ENCODE measurements around the gene PTMS. TPM values are rescaled to one million over a fixed set of nuclear protein-coding genes. Genes with fewer than 3 reads are reported as not detected.

PTMS gene
- total and polyA plus RNA-seq, 9 of the 15 experiments (the other 6 are each of a cell fraction or from before 2014, with no cell fraction given), result 5.1 to 287 (median 78.5) TPM

DNA sequence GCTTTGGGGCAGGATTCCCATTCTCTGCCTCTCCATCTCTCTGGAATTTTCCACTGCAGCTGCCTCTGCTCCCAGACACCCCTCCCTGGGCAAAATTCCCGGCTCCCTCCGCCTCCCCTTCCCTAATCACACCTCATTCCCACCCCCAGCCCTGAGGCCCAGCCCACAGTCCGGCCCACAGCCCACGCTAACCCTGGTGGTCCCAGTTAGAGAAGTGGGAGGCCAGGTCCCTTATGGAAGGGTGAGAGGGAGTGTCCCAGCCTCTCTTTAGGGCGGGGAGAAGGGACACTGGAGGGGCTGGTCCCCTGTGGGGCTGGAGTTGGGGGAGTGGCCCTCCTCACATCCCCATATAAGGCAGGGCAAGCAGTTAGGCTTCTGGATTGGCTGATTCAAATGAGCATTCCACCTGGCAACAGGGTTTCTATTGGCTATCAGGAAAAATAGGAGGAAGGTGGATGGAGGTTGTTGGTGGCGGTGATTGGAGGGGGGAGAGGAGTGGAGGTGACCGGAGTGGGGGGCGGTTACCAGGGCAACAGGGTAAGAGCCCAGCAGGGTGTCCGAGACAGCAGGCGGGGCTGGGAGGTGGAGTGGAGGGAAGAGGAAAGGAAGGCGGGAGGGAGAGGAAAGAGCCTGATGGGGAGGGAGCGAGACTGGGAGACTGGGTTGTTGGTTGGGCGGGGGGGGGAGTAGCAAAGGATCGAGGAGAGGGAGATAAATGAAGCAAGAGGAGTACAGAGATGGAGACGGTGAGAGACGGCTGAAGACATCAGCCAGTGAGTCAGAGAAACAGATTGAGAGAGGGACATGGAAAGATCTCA is 1.9 kb upstream of the PTMS start (continued):
- TF ChIP-seq, protein P1, sequence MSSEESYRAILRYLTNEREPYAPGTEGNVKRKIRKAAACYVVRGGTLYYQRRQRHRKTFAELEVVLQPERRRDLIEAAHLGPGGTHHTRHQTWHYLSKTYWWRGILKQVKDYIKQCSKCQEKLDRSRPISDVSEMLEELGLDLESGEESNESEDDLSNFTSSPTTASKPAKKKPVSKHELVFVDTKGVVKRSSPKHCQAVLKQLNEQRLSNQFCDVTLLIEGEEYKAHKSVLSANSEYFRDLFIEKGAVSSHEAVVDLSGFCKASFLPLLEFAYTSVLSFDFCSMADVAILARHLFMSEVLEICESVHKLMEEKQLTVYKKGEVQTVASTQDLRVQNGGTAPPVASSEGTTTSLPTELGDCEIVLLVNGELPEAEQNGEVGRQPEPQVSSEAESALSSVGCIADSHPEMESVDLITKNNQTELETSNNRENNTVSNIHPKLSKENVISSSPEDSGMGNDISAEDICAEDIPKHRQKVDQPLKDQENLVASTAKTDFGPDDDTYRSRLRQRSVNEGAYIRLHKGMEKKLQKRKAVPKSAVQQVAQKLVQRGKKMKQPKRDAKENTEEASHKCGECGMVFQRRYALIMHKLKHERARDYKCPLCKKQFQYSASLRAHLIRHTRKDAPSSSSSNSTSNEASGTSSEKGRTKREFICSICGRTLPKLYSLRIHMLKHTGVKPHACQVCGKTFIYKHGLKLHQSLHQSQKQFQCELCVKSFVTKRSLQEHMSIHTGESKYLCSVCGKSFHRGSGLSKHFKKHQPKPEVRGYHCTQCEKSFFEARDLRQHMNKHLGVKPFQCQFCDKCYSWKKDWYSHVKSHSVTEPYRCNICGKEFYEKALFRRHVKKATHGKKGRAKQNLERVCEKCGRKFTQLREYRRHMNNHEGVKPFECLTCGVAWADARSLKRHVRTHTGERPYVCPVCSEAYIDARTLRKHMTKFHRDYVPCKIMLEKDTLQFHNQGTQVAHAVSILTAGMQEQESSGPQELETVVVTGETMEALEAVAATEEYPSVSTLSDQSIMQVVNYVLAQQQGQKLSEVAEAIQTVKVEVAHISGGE (CRISPR knock-in tag; IDR thresholded peaks at IDR 0.05), result 0 out of 6 replicates have a peak, but pooled peaks of 1 of the 3 experiments have one; percentile 30
- TF ChIP-seq BACH1 (tag; IDR thresholded peaks at IDR 0.05) (no peak), RCOR1 (IDR thresholded peaks at IDR 0.05; ENCODE audit: borderline replicate concordance in 1 of 2, low read depth in 2 of 2, low read length in 2 of 2) (0 out of 4 replicates have a peak, but pooled peaks have one; percentile 5 to 8), HSF4 (CRISPR knock-in tag; IDR thresholded peaks at IDR 0.05; ENCODE audit: borderline replicate concordance) (no peak), KDM1A (IDR thresholded peaks at IDR 0.05) (peak; percentile 37 to 59; a peak in 2 of 4 replicates), TCF7L2 (IDR thresholded peaks at IDR 0.05; ENCODE audit: low read depth, low read length) (no peak), NR2F6 (CRISPR knock-in tag; IDR thresholded peaks at IDR 0.05) (no peak), DPF2 (IDR thresholded peaks at IDR 0.05) (no peak), KLF13 (tag; IDR thresholded peaks at IDR 0.05; ENCODE audit: borderline replicate concordance, low read depth) (no peak), ATF1 (CRISPR knock-in tag; IDR thresholded peaks at IDR 0.05) (no peak), ATF1 (tag; IDR thresholded peaks at IDR 0.05) (no peak; the same call in 1 of the 2 replicates), ZNF347 (CRISPR knock-in tag; IDR thresholded peaks at IDR 0.05; ENCODE audit: low read depth) (no peak), ASH1L (IDR thresholded peaks at IDR 0.05; ENCODE audit: borderline replicate concordance, low read depth, partially characterized antibody) (peak; percentile 77), CBFA2T3 (IDR thresholded peaks at IDR 0.05) (no peak; the same call in 1 of the 2 replicates), STAG1 (CRISPR knock-in tag; IDR thresholded peaks at IDR 0.05; ENCODE audit: borderline replicate concordance) (no peak), ZNF197 (CRISPR knock-in tag; IDR thresholded peaks at IDR 0.05; ENCODE audit: low read depth) (no peak), KAT2B (IDR thresholded peaks at IDR 0.05; ENCODE audit: low read depth, low read length) (no peak)
- TF ChIP-seq, protein P2, sequence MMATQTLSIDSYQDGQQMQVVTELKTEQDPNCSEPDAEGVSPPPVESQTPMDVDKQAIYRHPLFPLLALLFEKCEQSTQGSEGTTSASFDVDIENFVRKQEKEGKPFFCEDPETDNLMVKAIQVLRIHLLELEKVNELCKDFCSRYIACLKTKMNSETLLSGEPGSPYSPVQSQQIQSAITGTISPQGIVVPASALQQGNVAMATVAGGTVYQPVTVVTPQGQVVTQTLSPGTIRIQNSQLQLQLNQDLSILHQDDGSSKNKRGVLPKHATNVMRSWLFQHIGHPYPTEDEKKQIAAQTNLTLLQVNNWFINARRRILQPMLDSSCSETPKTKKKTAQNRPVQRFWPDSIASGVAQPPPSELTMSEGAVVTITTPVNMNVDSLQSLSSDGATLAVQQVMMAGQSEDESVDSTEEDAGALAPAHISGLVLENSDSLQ (IDR thresholded peaks at IDR 0.05), result peak; percentile 42; the same call in 1 of the 2 replicates
- TF ChIP-seq, protein P3, sequence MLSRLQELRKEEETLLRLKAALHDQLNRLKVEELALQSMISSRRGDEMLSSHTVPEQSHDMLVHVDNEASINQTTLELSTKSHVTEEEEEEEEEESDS (CRISPR knock-in tag; IDR thresholded peaks at IDR 0.05), result no peak
- TF ChIP-seq, protein P4, sequence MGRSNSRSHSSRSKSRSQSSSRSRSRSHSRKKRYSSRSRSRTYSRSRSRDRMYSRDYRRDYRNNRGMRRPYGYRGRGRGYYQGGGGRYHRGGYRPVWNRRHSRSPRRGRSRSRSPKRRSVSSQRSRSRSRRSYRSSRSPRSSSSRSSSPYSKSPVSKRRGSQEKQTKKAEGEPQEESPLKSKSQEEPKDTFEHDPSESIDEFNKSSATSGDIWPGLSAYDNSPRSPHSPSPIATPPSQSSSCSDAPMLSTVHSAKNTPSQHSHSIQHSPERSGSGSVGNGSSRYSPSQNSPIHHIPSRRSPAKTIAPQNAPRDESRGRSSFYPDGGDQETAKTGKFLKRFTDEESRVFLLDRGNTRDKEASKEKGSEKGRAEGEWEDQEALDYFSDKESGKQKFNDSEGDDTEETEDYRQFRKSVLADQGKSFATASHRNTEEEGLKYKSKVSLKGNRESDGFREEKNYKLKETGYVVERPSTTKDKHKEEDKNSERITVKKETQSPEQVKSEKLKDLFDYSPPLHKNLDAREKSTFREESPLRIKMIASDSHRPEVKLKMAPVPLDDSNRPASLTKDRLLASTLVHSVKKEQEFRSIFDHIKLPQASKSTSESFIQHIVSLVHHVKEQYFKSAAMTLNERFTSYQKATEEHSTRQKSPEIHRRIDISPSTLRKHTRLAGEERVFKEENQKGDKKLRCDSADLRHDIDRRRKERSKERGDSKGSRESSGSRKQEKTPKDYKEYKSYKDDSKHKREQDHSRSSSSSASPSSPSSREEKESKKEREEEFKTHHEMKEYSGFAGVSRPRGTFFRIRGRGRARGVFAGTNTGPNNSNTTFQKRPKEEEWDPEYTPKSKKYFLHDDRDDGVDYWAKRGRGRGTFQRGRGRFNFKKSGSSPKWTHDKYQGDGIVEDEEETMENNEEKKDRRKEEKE (IDR thresholded peaks at IDR 0.05; ENCODE audit: borderline replicate concordance in 1 of 2, control insufficient read depth in 1 of 2, low read depth in 2 of 2, low read length in 1 of 2), result no peak

Measured in K562 (cell line).